Fibroblast of the aortic adventitia (primary cell): Measurements from ENCODE around the gene DCLK1. TPM values are rescaled to one million over a fixed set of nuclear protein-coding genes. Genes with fewer than 3 reads are reported as not detected.
A peak's percentile ranks its signal among the peaks of the same experiment; 100 is the strongest.

Experiments used
- DNase-seq: peaks from one replicate; pipeline ENCODE4 v3.0.0-alpha.2; 2010; ENCODE audit warnings: low read depth
- H3K4me3 ChIP-seq: 2 replicates; pipeline ENCODE4 v1.5.1; 2011; ENCODE audit warnings: low read depth, mild to moderate bottlenecking, control low read depth, low read length, moderate library complexity
- CTCF ChIP-seq: IDR thresholded peaks from 2 replicates; pipeline ENCODE4 v1.5.1; 2011; ENCODE audit warnings: mild to moderate bottlenecking, low read length, control low read depth, inconsistent platforms; ENCODE audit not compliant: insufficient read depth
- total RNA-seq: library from RNA; depleted of rRNA; stranded (reverse); fragments of >200 nt; gene quantifications from 2 replicates; pipeline ENCODE4 v1.2.3, GENCODE V29; 2012; ENCODE audit warnings: low replicate concordance

Gene DCLK1
- total RNA-seq, 1 donor = 80.0 TPM

- TF ChIP-seq CTCF = no peak
- DNase-seq = no peak
- H3K4me3 ChIP-seq = no peak overlapping the region
Observed at GRCh38 chr13:36014763-36015162, 116.4 kb downstream of the DCLK1 start.

GRCh38 chr13:36006894-36007675, 124.1 kb downstream of the DCLK1 start:
- no peak overlapping the region for H3K4me3 ChIP-seq
- TF ChIP-seq CTCF = no peak

GRCh38 chr13:36006347-36006746, 124.8 kb downstream of the DCLK1 start:
- peak; percentile 52 for DNase-seq
- no peak for TF ChIP-seq CTCF

More at GRCh38 chr13:36006894-36007675, 124.1 kb downstream of the DCLK1 start:
- DNase-seq = no peak

GRCh38 chr13:36001561-36001960, 129.6 kb downstream of the DCLK1 start:
- TF ChIP-seq CTCF = no peak
- DNase-seq = no peak
- H3K4me3 ChIP-seq = no peak overlapping the region

More at GRCh38 chr13:36006347-36006746, 124.8 kb downstream of the DCLK1 start:
- H3K4me3 ChIP-seq = no peak overlapping the region

GRCh38 chr13:36000028-36000427, 131.2 kb downstream of the DCLK1 start:
- TF ChIP-seq CTCF = no peak
- DNase-seq = no peak
- H3K4me3 ChIP-seq = no peak overlapping the region

GRCh38 chr13:35996360-35996759, 134.8 kb downstream of the DCLK1 start:
- no peak for DNase-seq
- H3K4me3 ChIP-seq = no peak overlapping the region
- no peak for TF ChIP-seq CTCF
